ENCODE measurements around the gene C10orf95. TPM values are rescaled to one million over a fixed set of nuclear protein-coding genes. Genes with fewer than 3 reads are reported as not detected.

C10orf95 gene
- total RNA-seq, 1 donor from 2014 or later: 0.20 TPM

GRCh38 chr10:102432162-102432950 lies 19.0 kb downstream of the C10orf95 start, which contains the start of gene CUEDC2:
Gene CUEDC2 (minus strand): TSS chr10:102432574. CDS start chr10:102425188, 7,386 bp downstream.
- Mint-ChIP-seq H3K27ac (ENCODE audit: unreplicated experiment) (peak within 1 kb of the TSS; percentile 91), H3K27me3 (ENCODE audit: low read depth, unreplicated experiment) (peaks cover 8% of the 10 kb centered on the region), H3K36me3 (ENCODE audit: low read depth, unreplicated experiment) (peaks cover 4% of the 10 kb centered on the region), H3K9me3 (ENCODE audit: unreplicated experiment) (no peaks in the 10 kb centered on the region), H3K4me3 (ENCODE audit: unreplicated experiment) (peak within 1 kb of the TSS; percentile 95), H3K4me1 (ENCODE audit: low read depth, unreplicated experiment) (peaks cover 10% of the 10 kb centered on the region)
- peak; percentile 93 for DNase-seq (ENCODE audit: low read depth)
- Histone ChIP-seq H3K4me2 (ENCODE audit: low read length) (peak within 1 kb of the TSS; percentile 96), H3K4me1 (ENCODE audit: insufficient read depth, low read length) (peaks cover 18% of the 10 kb centered on the region), H3K4me3 (ENCODE audit: insufficient read depth, low read depth, low read length) (peak within 1 kb of the TSS; percentile 93), H3K9ac (ENCODE audit: low read length) (peak within 1 kb of the TSS; percentile 94), H3K79me2 (ENCODE audit: insufficient read depth, low read length) (peaks cover 12% of the 10 kb centered on the region), H3K27me3 (ENCODE audit: insufficient read depth, low read length) (no peaks in the 10 kb centered on the region), H4K20me1 (ENCODE audit: insufficient read depth, low read length) (peaks cover 8% of the 10 kb centered on the region), H3K9me3 (ENCODE audit: insufficient read depth, low read depth, low read length) (no peaks in the 10 kb centered on the region), H2AFZ (ENCODE audit: low read depth, low read length) (peak within 1 kb of the TSS; percentile 94), H3K27ac (ENCODE audit: low read depth, low read length) (peak within 1 kb of the TSS; percentile 74), H3K36me3 (ENCODE audit: insufficient read depth, low read length) (no peaks in the 10 kb centered on the region)
- peak; percentile 26 for FAIRE-seq
- TF ChIP-seq EZH2 (IDR thresholded peaks at IDR 0.05; ENCODE audit: insufficient read depth, low read length) (no peak), CTCF (IDR thresholded peaks at IDR 0.05; ENCODE audit: insufficient read depth, low read depth, low read length) (no peak)

DNA sequence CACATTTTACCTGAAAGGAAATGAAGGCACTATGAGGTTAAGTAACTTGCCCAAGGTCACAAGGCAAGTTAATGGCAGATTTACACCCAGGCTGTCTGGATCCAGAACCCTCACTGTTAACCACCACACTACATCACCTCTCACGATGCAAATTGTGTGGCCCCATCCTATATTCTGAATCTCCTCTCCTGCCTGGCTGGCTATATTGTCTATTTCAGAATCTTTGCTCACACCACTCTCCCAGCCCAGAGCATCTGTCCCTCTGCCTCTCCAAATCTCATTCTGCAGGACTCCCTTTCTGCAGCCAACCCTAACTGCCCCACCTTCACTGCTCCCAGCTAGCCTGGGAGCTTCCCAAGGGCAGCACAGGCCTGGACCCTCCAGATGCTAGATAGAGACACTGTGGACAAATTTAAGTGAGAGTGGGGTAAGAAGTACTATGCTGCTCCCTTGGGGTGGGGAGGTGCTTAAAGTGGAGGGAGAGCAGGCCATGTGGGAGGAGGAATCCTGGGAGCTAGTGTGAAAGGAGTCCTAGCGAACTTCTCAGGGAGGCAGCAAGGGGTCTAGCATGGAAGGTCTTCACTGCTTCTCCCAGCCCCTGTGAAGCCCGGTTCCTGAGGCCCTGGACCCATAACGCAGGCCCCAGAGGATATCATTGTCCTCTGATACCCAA lies 19.8 kb downstream of the C10orf95 start:
- no peak for DNase-seq (ENCODE audit: low read depth)
- Histone ChIP-seq H3K27ac (ENCODE audit: low read depth, low read length) (peak overlapping the region; percentile 74), H3K4me2 (ENCODE audit: low read length) (peak overlapping the region; percentile 96)

More for the DNA sequence above, 19.8 kb downstream of the C10orf95 start:
- FAIRE-seq: no peak
- peaks cover 6% of the 10 kb centered on the region for H3K36me3 Mint-ChIP-seq (ENCODE audit: low read depth, unreplicated experiment)
- Histone ChIP-seq H3K79me2 (ENCODE audit: insufficient read depth, low read length) (peaks cover 12% of the 10 kb centered on the region), H4K20me1 (ENCODE audit: insufficient read depth, low read length) (peaks cover 16% of the 10 kb centered on the region), H2AFZ (ENCODE audit: low read depth, low read length) (peak overlapping the region; percentile 94), H3K4me3 (ENCODE audit: insufficient read depth, low read depth, low read length) (peak overlapping the region; percentile 93), H3K9ac (ENCODE audit: low read length) (peak overlapping the region; percentile 94), H3K4me1 (ENCODE audit: insufficient read depth, low read length) (peaks cover 23% of the 10 kb centered on the region), H3K36me3 (ENCODE audit: insufficient read depth, low read length) (no peaks in the 10 kb centered on the region), H3K27me3 (ENCODE audit: insufficient read depth, low read length) (no peaks in the 10 kb centered on the region), H3K9me3 (ENCODE audit: insufficient read depth, low read depth, low read length) (no peaks in the 10 kb centered on the region)
- no peaks in the 10 kb centered on the region for H3K9me3 Mint-ChIP-seq (ENCODE audit: unreplicated experiment)
- peaks cover 13% of the 10 kb centered on the region for H3K4me1 Mint-ChIP-seq (ENCODE audit: low read depth, unreplicated experiment)
- H3K4me3 Mint-ChIP-seq (ENCODE audit: unreplicated experiment): peak overlapping the region; percentile 95
- TF ChIP-seq EZH2 (IDR thresholded peaks at IDR 0.05; ENCODE audit: insufficient read depth, low read length) (no peak), CTCF (IDR thresholded peaks at IDR 0.05; ENCODE audit: insufficient read depth, low read depth, low read length) (no peak)
- peaks cover 4% of the 10 kb centered on the region for H3K27me3 Mint-ChIP-seq (ENCODE audit: low read depth, unreplicated experiment)
- peak overlapping the region; percentile 91 for H3K27ac Mint-ChIP-seq (ENCODE audit: unreplicated experiment)
